Activated CD4-positive, alpha-beta T cell treated with anti-CD3 and anti-CD28 coated beads, Interleukin-10, Interleukin-2, amounts not matched to agents 100 ng/mL and 50 ng/mL, durations not matched to agents 16 hours and 8 hours (primary cell): ENCODE measurements around the gene TP53RK.

ENCODE experiments used
- DNase-seq: peaks from one replicate; pipeline ENCODE4 v3.0.0-alpha.2; 2020

Gene TP53RK

DNA sequence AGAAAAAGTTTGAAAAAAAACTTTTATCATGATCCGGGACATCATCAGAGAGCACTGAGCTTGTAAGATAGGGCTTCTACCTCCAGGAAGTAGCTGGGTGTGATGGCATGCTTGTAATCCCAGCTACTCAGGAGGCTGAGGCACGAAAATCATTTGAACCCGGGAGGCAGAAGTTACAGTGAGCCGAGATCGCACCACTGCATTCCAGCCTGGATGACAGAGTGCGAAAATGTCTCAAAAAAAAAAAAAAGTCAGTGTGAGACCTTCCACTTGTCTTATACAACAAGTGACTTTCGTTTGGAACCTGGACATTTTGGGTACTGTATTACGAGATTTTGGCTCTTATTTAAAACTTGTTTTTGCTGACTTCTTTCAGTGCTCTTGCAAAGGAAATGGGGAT, 32.1 kb downstream of the TP53RK start:
- no peak for DNase-seq

DNA sequence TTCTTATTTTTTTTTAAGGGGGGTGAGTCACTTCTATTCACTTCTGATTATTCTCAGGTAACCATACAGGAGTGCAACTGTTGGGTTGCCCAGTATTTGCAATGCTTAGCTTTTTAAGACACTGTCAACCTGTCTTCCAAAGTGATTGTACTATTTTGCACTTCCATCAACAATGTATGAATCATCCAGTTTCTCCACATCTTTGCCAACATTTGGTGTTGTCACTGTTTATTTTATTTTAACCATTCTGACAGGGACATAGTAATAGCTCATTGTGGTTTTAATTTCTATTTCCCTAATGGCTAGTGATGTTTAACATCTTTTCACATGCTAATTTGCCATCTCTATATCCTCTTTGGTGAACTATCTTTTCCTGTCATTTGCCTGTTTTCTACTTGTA, 36.5 kb downstream of the TP53RK start:
- DNase-seq = no peak

DNA sequence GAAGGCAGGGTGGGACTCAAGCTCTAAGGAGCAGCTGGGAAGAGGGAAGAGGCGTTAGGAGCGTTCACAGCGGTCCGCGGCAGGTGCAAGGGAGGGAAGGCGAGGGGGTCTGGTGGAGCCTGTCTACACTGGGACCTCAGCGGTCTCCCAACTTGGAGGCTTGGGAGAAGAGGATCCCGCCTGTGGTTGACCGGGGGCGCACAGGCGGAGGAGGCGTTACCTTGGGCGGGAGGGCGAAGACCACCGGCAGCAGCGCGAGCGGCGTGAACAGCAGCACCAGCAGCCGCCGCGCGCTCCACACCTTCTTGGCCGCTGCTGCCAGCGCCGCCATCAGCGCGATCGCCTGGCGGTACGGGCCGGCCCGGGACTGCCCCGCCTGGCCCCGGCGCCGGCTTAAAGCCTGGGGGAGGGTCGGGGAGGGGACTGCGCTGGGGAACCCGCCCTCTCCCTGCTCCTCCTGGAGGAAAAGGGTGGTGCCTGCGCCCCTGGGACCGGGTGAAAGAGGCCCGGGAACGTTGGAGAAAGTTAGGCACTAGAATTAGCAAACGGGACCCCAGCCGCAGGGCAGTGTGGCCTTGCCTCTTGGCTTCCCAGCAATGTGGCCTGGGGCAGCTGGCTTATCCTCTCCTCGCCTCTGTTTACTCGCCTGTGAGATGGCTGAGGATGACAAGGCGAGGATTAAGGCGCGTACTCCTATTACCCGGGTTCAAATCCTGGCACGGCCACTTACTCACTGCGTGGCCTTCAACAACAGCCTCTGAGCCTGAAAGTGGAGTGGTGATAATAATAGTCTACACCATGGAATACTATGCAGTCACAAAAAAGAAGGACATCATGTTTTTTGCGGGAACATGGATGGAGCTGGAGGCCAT, 37.9 kb downstream of the TP53RK start, which contains the start of gene SLC13A3:
Gene SLC13A3, minus strand, starts transcription at position 369 of the 872 bp plus-strand sequence. Its CDS starts 38 bp downstream, at position 331.
- DNase-seq = no peak

DNA sequence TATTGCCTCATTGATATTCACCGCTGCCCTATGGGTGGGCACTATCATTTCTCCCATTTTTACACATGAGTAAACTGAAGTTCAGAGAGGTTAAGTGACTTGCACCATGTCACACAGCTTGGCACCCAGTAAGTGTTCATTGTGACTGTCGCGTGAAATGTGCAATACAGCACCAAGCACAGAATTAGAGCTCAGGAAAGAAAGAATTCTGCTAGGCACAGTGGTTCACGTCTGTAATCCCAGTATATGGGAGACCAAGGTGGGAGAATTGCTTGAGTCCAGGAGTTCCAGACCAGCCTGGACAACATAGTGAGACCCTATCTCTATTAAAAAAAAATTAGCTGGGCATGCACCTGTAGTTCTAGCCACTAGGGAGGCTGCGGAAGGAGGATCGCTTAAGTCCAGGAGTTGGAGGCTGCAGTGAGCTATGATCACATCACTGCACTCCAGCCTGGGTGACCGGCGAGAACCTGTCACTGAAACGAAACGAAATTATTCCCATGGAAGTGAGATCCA, 38.6 kb downstream of the TP53RK start:
- no peak for DNase-seq

DNA sequence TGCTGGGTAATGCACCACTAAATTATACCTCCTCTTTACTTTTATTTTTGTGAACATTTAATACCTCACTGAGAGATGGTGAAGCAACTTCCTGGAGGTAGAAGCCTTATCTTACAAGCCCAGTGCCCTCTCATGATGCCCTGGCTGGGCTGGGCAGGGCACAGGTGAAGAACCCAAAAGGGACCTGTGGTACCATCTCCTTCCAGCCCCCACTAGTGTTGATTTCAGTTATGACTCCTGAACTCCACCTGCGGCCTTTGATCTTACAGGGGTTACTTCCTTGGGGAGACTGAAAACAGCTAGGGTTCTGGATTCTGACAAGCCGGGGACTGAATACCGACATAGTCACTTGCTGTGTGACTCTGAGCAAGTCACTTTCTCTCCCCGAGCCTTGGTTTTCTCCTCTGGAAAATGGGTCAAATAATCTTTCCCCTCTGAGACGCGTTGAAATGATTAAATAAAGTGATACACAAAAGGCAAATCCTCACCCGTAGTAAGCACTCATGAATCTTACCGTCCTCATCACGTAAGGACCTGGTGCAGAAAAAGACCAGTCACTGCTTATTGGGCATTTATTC, 39.2 kb downstream of the TP53RK start:
- DNase-seq = no peak

DNA sequence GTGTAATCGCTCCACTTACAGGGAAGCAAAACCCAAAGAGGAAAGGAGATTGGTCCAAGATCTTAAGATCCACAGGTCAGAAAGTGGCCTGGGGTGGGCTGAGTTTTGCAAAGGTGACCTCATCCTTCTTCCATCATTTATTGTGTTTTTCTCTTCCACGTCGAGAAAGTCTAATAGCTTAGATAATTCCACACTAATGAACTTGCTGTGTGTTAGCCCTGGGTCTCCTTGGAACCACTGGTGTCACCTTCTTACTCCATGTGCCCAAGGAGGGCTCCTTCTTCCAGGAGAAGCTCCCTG, 39.6 kb downstream of the TP53RK start:
- no peak for DNase-seq

DNA sequence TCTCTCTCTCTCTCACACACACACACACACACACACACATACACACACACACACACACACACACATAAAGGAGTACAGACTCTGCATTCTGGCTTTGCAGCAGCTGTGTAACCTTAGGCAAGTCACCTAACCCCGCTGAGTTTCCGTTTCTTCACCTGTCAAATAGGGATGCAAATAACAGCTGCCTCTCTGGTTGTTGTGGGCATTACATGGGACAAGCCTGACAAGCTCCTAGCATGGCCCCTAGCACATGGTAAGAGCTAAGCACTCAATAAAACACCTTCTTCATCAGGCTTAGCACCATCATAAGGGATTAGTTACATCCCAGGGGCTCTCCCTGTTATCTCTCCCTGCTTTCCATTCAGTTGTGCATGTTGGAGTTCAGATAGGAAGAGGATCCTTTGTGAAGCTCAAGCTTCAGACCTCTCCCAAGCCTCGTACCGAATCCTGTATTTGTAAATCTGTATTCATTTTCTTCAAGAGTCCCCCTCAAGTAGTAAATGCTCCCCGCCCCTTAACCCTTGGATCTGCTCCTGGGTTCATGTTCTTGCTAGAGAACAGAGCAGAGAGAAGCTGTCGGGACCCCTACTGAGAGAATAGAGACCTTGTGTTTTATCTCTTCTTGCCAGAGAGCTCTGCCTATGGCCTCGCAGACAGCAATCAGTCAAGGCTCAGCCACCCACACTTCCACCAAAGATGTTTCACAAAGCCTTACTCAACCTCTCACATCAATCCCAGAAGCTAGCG, 40.2 kb downstream of the TP53RK start:
- DNase-seq = no peak

DNA sequence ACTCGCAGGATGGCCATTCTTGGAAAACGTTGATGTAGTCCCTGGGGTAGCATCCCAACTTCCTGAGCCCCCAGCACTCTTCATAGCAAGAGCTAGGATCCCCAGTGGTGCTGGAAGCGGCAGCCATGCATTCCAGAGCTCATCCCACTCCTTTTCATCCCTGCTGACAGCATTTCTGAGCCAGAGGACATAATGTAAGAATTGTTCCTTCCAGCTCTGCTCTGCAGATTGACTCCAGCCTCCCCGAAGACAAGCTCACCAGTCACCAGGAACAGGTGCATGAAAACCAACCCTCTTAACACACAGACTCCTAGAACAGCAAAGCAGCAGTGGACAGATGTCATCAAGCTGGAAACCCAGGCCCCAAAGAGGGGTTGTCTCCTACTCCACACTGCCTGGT, 41.8 kb downstream of the TP53RK start:
- no peak for DNase-seq

DNA sequence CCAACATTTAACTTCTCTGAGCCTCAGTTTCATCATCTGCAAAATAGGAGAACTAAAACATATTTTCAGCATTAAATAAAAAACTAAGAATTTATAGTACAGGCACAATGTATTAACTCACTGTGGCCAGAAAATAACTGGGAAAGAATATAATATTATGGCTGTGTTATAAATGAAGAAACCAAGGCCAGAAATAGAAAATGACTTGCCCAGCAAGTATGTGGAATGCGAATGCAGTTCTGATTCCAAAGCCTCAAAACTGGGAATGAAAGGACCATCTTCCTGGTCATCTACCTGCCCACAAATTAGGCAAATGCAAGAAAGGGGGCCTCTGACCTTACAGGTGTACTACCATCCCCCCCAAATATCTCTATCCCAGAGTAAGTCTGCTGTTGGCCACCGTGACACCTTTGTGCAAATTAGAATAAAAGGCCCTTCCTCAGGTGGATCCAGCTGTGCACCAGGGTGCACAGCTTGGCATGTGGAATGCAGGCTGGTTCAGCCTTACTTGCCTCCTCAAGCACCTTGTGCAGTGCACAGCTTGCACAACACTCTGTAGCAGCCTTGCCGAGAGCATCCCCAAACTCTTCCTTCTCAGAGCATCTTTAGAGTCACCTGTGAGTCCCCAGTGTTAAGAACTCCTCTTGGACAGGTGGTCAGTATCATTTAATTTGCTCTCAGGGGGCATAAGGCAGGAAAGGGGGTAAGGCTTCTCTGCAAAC, 42.4 kb downstream of the TP53RK start:
- DNase-seq = no peak

DNA sequence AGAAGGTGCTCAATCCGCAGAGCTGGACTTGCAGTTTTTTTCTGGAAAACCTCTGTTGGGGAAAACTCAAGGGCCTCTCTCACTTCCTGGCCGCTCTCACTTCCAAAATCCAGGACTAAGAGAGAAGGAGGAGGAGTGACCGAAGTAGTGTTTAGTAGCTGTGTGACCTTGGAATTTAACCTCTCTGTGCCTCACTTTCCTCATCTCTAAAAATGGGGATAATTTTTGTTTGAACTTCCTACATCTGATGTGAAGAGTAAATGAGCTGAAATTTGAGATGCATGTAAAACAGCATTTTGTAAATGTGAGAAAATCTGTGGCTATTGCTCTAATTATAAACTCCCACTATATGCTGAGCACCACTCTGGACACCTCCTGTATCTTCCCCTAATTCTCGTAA, 43.1 kb downstream of the TP53RK start:
- DNase-seq = no peak

DNA sequence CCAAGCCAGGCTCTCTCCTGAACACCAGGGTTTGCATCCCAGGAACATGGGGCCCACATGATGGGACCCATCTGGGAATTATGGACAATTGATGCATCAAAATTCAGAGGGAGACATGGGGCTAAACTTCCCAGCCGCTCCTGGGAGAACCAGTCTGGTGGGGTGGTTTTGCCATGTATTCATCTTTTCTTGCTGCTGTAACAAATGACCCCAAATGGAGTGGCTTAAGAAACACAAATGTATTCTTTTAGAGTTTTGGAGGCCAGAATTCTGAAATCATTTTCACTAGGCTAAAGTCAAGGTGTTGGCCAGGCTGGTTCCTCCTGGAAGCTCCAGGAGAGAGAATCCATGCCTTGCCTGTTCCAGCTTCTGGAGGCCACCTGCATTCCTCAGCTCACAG, 44.5 kb downstream of the TP53RK start:
- DNase-seq = no peak

DNA sequence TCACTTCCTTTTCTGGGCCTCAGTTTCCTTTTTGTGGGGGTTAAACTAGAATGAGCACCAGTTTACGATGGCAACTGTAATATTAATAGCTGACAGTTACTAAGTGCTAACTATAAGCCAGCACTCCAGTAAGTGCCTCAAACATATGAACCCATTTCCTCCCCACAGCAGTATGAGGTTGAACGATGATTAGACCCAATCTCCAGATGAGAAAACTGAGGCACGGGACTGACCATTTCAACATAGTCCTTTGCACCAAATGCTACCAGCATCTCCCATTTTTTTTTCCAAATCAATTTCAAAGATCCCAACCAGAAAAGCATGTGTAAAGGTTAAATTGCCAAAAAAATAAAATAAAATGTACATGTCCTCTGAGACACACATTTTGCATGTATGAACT, 45.1 kb downstream of the TP53RK start:
- DNase-seq = no peak

DNA sequence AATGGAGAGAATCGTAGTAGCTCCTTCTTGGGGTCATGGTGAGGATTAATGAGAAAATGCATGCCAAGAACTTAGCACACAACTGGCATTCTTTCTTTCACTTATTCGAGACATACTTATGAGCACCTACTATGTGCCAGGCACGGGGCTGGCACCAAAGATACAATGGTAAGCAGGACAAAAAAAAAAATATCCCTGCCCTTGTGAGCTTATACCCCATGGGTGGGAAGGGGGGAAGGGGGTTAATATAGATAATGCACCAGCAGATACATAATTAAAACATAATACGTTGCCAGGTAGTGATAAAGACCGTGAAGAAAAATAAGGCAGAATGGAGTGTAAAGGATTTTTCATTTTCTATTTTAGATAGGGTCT, 46.3 kb downstream of the TP53RK start:
- no peak for DNase-seq

DNA sequence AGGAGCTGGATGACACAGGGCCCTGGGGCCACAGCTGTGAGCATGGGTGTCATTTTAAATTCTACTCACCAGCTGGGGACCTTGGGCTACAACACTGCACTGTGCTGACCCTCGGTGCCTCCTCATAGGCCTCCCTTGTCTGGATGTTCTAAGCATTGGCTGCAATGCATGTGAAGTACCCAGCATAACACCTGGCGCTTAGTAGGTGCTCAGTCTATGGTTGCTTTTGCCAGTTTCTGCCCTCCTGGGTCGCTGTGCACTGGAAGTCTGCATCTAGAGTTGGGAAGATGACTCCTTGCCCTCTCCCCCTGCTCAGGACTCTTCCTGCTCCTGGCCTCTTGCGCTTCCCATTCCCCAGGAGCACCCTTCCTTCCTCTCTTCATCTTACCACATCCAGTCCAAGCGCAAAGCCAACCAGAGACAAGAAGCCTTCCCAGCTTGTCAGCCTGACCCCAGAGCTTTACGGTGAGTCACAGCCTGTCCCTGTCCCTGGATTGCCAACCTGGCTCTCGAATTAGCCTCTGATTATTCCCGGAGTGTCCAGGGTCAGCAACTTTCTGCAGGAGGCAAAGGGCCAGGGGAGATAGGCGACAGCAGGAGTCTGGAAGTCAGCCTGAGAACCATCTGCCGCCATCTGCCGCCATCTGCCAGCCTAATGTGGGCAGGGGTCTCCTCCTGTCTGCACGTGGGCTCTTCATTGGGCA, 46.8 kb downstream of the TP53RK start:
- DNase-seq = no peak

DNA sequence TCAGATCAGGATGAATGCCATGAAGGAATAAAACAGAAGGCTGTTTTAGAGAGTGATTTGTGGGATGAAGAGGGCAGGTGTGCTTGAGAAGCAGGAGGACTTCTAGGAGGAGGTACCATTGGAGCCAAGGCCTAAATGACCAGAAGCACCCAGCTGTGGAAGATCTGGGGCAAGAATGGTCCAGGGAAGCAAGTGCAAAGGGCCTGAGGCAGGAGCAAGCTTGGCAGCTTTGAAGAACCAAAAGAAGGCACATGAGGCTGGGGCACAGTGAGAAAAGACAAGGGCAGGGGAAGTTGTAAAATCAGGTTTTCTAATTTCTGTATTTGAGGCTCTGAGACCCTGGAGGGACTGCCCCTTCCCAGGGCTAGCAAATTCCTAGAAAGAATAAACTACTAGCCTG, 47.8 kb downstream of the TP53RK start:
- DNase-seq = no peak

DNA sequence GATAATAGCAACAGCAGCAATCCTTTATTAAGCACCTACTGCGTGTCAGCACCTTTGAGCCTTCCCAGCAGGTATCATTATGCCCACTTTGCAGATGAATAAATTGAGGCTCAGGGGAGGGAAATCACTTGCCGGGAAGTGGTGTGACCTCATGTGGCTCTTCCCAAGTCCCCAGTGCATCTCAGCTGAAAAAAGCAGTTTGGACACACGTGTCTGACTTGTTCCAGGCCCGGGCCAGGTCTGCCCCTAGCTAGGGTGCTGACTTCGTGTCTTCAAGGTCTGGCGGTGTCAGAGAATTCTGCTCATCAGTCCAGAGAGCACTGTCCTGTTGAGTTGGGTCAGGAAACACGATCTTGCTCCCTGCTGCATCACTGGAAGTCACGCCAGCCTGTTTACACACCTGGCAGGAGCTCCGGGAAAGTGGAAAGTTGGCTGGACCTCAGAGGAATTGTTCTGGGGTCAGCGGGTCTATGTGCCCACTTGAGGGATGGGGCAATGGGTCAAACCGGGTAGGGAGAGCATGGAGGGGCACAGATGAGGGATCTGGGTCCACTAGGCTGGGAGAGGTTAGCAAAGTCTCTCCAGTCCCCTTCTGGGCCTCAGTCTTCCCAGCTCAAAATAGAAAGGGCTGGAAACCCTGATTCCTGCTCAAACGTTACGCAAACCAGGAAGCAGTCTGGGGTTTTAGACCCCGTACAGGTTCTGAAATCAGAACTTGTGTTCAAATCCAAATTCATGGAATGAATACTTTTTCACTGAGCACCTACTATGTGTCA, 48.5 kb downstream of the TP53RK start:
- DNase-seq = no peak

DNA sequence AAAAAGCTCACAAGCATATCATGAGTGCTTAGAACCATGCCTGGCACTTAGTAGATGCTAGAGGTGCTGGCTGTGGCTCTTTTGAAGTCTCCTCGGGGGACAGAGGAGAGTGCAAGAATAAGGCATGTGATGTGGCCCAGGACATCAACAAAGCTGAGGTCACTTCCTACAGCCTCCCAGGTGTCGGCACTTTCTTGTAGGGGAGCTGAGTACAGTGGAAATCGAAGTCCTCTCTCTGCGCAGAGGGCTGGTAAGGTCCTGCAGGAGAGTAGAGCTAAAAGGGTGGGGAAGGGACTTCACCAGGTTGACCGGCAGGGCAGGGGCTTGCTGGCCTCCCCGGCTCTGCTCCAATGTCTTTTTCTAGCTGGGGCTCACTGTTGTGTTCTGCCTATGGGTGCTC, 49.2 kb downstream of the TP53RK start:
- DNase-seq = no peak

DNA sequence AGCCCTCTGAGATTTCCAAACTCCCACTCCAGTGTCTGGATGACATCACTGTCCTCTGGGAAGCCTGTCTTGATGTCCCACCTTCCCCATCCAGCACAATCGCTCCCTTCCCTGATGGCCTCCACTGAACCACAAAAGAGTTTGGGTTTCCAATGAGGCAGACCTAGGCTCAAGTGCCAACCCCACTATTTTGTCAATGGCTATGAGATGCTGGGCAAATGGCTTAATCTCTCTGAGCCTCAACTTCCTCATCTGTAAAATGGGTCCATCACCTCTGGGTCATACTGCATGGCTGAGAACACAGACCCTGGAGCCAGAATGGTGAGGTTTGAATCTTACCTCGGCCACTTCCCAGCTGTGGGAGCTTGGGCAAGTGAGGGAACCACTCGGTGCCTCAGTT, 49.7 kb downstream of the TP53RK start:
- no peak for DNase-seq

DNA sequence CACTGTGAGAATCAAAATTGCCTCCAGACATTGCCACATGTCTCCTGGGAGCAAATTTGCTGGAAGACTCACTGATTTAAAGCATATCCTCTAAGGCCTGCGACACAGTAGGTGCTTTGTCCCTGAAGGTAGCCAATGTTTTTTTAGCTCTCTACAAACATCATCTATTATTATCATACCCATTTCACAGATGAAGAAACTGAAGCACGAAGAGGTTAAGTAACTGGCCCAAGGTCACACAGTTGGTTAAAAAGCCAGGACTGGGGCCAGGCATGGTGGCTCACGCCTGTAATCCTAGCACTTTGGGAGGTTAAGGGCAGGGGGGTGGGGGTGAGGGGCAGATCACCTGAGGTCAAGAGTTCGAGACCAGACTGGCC, 50.4 kb downstream of the TP53RK start:
- DNase-seq = no peak

DNA sequence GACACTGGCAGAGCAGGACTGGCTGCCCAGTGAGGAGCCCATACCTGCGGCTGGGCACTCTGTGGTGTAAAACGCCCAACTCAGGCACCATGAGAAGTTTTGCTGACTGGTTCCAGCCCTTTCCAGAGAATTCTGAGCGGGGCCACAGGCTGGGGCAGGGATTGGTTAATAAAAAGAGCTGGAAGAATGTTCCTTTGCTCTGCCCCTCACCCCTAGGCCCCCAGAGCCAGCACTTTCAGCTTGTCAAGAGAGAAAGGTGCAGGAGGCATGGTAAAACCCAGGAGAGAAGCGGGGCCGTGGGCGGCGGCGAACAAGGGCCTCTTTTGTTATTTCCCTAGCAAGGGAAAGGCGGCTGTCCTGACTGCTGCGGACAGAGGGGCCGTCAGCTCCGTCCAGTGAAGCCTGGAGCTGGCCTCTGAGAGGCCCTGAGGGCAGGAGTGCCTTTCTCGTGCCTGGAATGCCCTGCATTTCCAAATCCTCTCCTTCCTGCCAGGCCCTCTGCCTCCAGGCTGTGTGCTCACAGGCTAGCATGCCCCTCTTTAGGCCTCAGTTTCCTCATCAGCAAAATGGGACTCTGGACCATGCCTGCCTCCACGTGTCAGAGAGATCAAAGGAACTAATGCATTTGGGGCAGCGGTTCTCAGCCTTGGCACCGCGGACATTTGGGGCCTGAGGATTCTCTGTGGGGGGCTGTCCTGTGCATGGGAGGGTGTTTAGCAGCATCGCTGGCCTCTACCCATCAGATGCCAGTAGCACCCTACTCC, 50.9 kb downstream of the TP53RK start:
- DNase-seq = no peak
